Measurements from ENCODE around the gene DHH. TPM values are rescaled to one million over a fixed set of nuclear protein-coding genes. Genes with fewer than 3 reads are reported as not detected.

Gene DHH
- total and polyA plus RNA-seq, 10 of the 15 experiments (the other 5 are each of a cell fraction or from before 2014, with no cell fraction given): 0.01 TPM; not detected in 9

GRCh38 chr12:49110464-49111155, 16.0 kb upstream of the DHH start, which contains the start of gene LMBR1L (continued):
- TF ChIP-seq GATAD2B (conservative IDR thresholded peaks at IDR 0.05; ENCODE audit: low read depth) (0 out of 2 replicates have a peak, but pooled peaks have one; percentile 57), SP1 (IDR thresholded peaks at IDR 0.05; ENCODE audit: low read depth, low read length) (peak; percentile 97), DPF2 (IDR thresholded peaks at IDR 0.05) (peak; percentile 80), HDGF (IDR thresholded peaks at IDR 0.05) (peak; percentile 82; the same call in 1 of the 2 replicates), HDAC6 (IDR thresholded peaks at IDR 0.05; ENCODE audit: unreplicated experiment) (no peak), POLR2A (IDR thresholded peaks at IDR 0.05; ENCODE audit: low read depth, low read length) (peak; percentile 91), CTCF (IDR thresholded peaks at IDR 0.05 in 2 of 3, conservative IDR thresholded peaks at IDR 0.05 in 1 of 3; ENCODE audit: control insufficient read depth in 2 of 3, extremely low read depth in 1 of 3, insufficient read depth in 1 of 3, low read depth in 3 of 3, low read length in 3 of 3) (peak; percentile 36 to 60 (median 50); a peak in 5 of 6 replicates), FOS (IDR thresholded peaks at IDR 0.05; ENCODE audit: borderline replicate concordance, extremely low read depth, insufficient read length) (peak; percentile 61), BHLHE40 (IDR thresholded peaks at IDR 0.05; ENCODE audit: borderline replicate concordance in 1 of 2, low read depth in 2 of 2, low read length in 1 of 2) (peak; percentile 96 to 97), HDAC2 (IDR thresholded peaks at IDR 0.05) (no peak)
